GM23338 (cell line): ENCODE measurements around the gene KCNMB4. TPM values are rescaled to one million over a fixed set of nuclear protein-coding genes. Genes with fewer than 3 reads are reported as not detected.

Experiments
- ATAC-seq: fragments of 200-7000 bp; cut with Tn5 transposase; 3 replicates; pipeline ENCODE4 v1.9.1; 2020
- DNase-seq: peaks from one replicate; pipeline ENCODE4 v3.0.0-alpha.2; 2015; ENCODE audit warnings: low spot score
- H2AFZ ChIP-seq: fragments of 200-600 bp; sonication (generic); 2 replicates; pipeline ENCODE4 v1.8.0; 2016; ENCODE audit warnings: antibody characterized with exemption, mild to moderate bottlenecking, moderate library complexity
- H3F3A ChIP-seq: fragments of 200-600 bp; sonication (generic); replicated peaks from 2 replicates; pipeline ENCODE4 v1.8.0; 2017; ENCODE audit warnings: antibody characterized with exemption, mixed run types, low read depth
- H3K27ac ChIP-seq: fragments of 200-600 bp; sonication (generic); 2 replicates; pipeline ENCODE4 v1.6.1; 2016; ENCODE audit warnings: low read depth
- H3K27me3 ChIP-seq: fragments of 200-600 bp; sonication (generic); 2 replicates; pipeline ENCODE4 v1.8.0; 2016; ENCODE audit warnings: mild to moderate bottlenecking, mixed run types, moderate library complexity; ENCODE audit not compliant: insufficient read depth
- H3K36me3 ChIP-seq: fragments of 200-600 bp; sonication (generic); 2 replicates; pipeline ENCODE4 v1.8.0; 2016; ENCODE audit warnings: mild to moderate bottlenecking; ENCODE audit not compliant: insufficient read depth
- H3K4me1 ChIP-seq: fragments of 200-600 bp; sonication (generic); 2 replicates; pipeline ENCODE4 v1.8.0; 2016; ENCODE audit warnings: mild to moderate bottlenecking, moderate library complexity; ENCODE audit not compliant: insufficient read depth
- H3K4me2 ChIP-seq: fragments of 200-600 bp; sonication (generic); 2 replicates; pipeline ENCODE4 v1.7.1; 2017; ENCODE audit warnings: mixed run types
- H3K4me3 ChIP-seq: fragments of 200-600 bp; sonication (generic); 2 replicates; pipeline ENCODE4 v1.6.1; 2016; ENCODE audit warnings: mixed run types
- H3K79me2 ChIP-seq: fragments of 200-600 bp; sonication (generic); replicated peaks from 2 replicates; pipeline ENCODE4 v1.8.0; 2017; ENCODE audit warnings: mild to moderate bottlenecking; ENCODE audit not compliant: insufficient read depth
- H3K9me2 ChIP-seq: fragments of 200-600 bp; sonication (generic); 2 replicates; pipeline ENCODE4 v1.8.0; 2017; ENCODE audit not compliant: insufficient read depth
- H4K20me1 ChIP-seq: fragments of 200-600 bp; sonication (generic); replicated peaks from 2 replicates; pipeline ENCODE4 v1.8.0; 2017; ENCODE audit warnings: mild to moderate bottlenecking; ENCODE audit not compliant: insufficient read depth
- H3K27ac Mint-ChIP-seq: 2 replicates; pipeline ENCODE4 v1.8.0; 2020; ENCODE audit warnings: inconsistent platforms, mild to moderate bottlenecking, moderate library complexity, mixed read lengths
- H3K27me3 Mint-ChIP-seq: 3 replicates; pipeline ENCODE4 v1.8.0; 2022; ENCODE audit warnings: low read depth, mild to moderate bottlenecking, moderate library complexity, mixed read lengths, inconsistent platforms; ENCODE audit not compliant: insufficient read depth, poor library complexity
- H3K36me3 Mint-ChIP-seq: 3 replicates; pipeline ENCODE4 v1.8.0; 2021; ENCODE audit warnings: low read depth, mild to moderate bottlenecking, inconsistent platforms, moderate library complexity, mixed read lengths
- H3K4me1 Mint-ChIP-seq: 3 replicates; pipeline ENCODE4 v1.8.0; 2020; ENCODE audit warnings: mild to moderate bottlenecking, inconsistent platforms, mixed read lengths
- H3K4me3 Mint-ChIP-seq: 3 replicates; pipeline ENCODE4 v1.8.0; 2021; ENCODE audit warnings: moderate library complexity, mild to moderate bottlenecking, inconsistent platforms, mixed read lengths
- H3K9me3 Mint-ChIP-seq: 3 replicates; pipeline ENCODE4 v1.8.0; 2020; ENCODE audit warnings: moderate library complexity, mild to moderate bottlenecking, inconsistent platforms, mixed read lengths
- ETS1 ChIP-seq: IDR thresholded peaks from 2 replicates; pipeline ENCODE4 v1.6.1; 2016; ENCODE audit warnings: antibody characterized with exemption
- EZH2 ChIP-seq: fragments of 200-600 bp; sonication (generic); IDR thresholded peaks from one replicate; pipeline ENCODE4 v1.8.0; 2017; ENCODE audit warnings: antibody characterized with exemption, mild to moderate bottlenecking, low read depth; ENCODE audit not compliant: unreplicated experiment
- EZH2phosphoT487 ChIP-seq: fragments of 200-600 bp; sonication (generic); IDR thresholded peaks from one replicate; pipeline ENCODE4 v1.8.1; 2018; ENCODE audit warnings: antibody characterized with exemption; ENCODE audit not compliant: unreplicated experiment
- JUNB ChIP-seq: IDR thresholded peaks from one replicate; pipeline ENCODE4 v1.6.1; 2016; ENCODE audit warnings: antibody characterized with exemption; ENCODE audit not compliant: unreplicated experiment
- NANOG ChIP-seq: IDR thresholded peaks from 2 replicates; pipeline ENCODE4 v1.6.1; 2016; ENCODE audit warnings: antibody characterized with exemption, borderline replicate concordance
- REST ChIP-seq: IDR thresholded peaks from one replicate; pipeline ENCODE4 v1.6.1; 2018; ENCODE audit warnings: antibody characterized with exemption; ENCODE audit not compliant: unreplicated experiment
- STAT1 ChIP-seq: IDR thresholded peaks from one replicate; pipeline ENCODE4 v1.6.1; 2016; ENCODE audit warnings: antibody characterized with exemption; ENCODE audit not compliant: unreplicated experiment
- ZNF114 ChIP-seq: fragments of 250-450 bp; sonication (Bioruptor Pico); IDR thresholded peaks from 2 replicates; pipeline ENCODE4 v1.5.0; 2020; ENCODE audit warnings: mild to moderate bottlenecking, moderate library complexity
- ZNF462 ChIP-seq: fragments of 250-450 bp; sonication (Bioruptor Pico); IDR thresholded peaks from 2 replicates; pipeline ENCODE4 v1.5.0; 2020; ENCODE audit warnings: mild to moderate bottlenecking, moderate library complexity
- polyA plus RNA-seq: library from polyadenylated mRNA; unstranded; fragments of >200 nt; fragmentation: Nextera tagmentation; extraction: Ambion mirVana; gene quantifications from 2 replicates; pipeline ENCODE4 v1.2.1, GENCODE V29; 2016
- total RNA-seq: library from RNA; depleted of rRNA; stranded (reverse); fragments of >200 nt; shearing (Covaris generic); gene quantifications from 2 replicates; pipeline ENCODE4 v1.2.3, GENCODE V29; 2014

KCNMB4 gene
- total and polyA plus RNA-seq, 2 experiments from 2014 or later, result 9.4 to 14.7 TPM

GRCh38 chr12:70449753-70450341, 83.8 kb downstream of the KCNMB4 start:
- Histone ChIP-seq H3K4me3 (no peak overlapping the region), H3K27me3 (no peaks in the 10 kb centered on the region), H2AFZ (no peak overlapping the region), H3K79me2 (no peaks in the 10 kb centered on the region), H3K36me3 (peaks cover 7% of the 10 kb centered on the region; the same call in 1 of the 2 replicates), H3K4me2 (no peak overlapping the region), H3K27ac (no peak overlapping the region), H3K9me2 (0 out of 2 replicates have a peak, but pooled peaks cover 5% of the 10 kb centered on the region), H3K4me1 (no peaks in the 10 kb centered on the region), H3F3A (no peaks in the 10 kb centered on the region), H4K20me1 (no peaks in the 10 kb centered on the region)
- no peak for TF ChIP-seq EZH2
- no peak for TF ChIP-seq STAT1
- no peak for TF ChIP-seq ZNF114 (CRISPR knock-in tag)
- no peak for TF ChIP-seq JUNB
- Mint-ChIP-seq H3K36me3 (peaks cover 33% of the 10 kb centered on the region), H3K4me3 (no peak overlapping the region), H3K27me3 (peaks cover 4% of the 10 kb centered on the region), H3K4me1 (no peaks in the 10 kb centered on the region), H3K27ac (no peak overlapping the region), H3K9me3 (peaks cover 50% of the 10 kb centered on the region)
- DNase-seq (no peak), ATAC-seq (no peak)

- Histone ChIP-seq H3K9me2 (0 out of 2 replicates have a peak, but pooled peaks cover 5% of the 10 kb centered on the region), H3K4me3 (no peak overlapping the region), H3K79me2 (no peaks in the 10 kb centered on the region), H3K27ac (no peak overlapping the region), H3K36me3 (peaks cover 7% of the 10 kb centered on the region; the same call in 1 of the 2 replicates), H3F3A (no peaks in the 10 kb centered on the region), H4K20me1 (no peaks in the 10 kb centered on the region), H2AFZ (no peak overlapping the region), H3K4me1 (no peaks in the 10 kb centered on the region), H3K27me3 (no peaks in the 10 kb centered on the region), H3K4me2 (no peak overlapping the region)
- DNase-seq, result no peak
- Mint-ChIP-seq H3K36me3 (peaks cover 38% of the 10 kb centered on the region), H3K4me3 (no peak overlapping the region), H3K27me3 (peaks cover 4% of the 10 kb centered on the region), H3K4me1 (no peaks in the 10 kb centered on the region), H3K9me3 (peaks cover 58% of the 10 kb centered on the region), H3K27ac (no peak overlapping the region)
- ATAC-seq, result no peak
- no peak for TF ChIP-seq ZNF462 (CRISPR knock-in tag)
- no peak for TF ChIP-seq ETS1
- TF ChIP-seq STAT1, result no peak
- no peak for TF ChIP-seq EZH2
- TF ChIP-seq EZH2phosphoT487, result no peak
- TF ChIP-seq REST, result no peak
- no peak for TF ChIP-seq NANOG
Measured at GRCh38 chr12:70451528-70451927, 85.4 kb downstream of the KCNMB4 start.
